GM18951 (cell line): ENCODE data around the gene SLC24A1.

ENCODE experiments used
- POLR2A ChIP-seq: IDR thresholded peaks from 4 replicates; pipeline ENCODE4 v1.6.1; 2011; ENCODE audit warnings: mild to moderate bottlenecking; ENCODE audit not compliant: insufficient read length, insufficient read depth; ENCODE audit errors: extremely low read depth
- in situ Hi-C: fragments of 300-500 bp; cut with MboI; formaldehyde crosslinking; loops from one replicate; pipeline ENCODE4 v1.12.0; 2022; ENCODE audit warnings: low sequenced_read_pairs, mixed read lengths, inconsistent platforms; ENCODE audit not compliant: unreplicated experiment

The SLC24A1 gene

DNA sequence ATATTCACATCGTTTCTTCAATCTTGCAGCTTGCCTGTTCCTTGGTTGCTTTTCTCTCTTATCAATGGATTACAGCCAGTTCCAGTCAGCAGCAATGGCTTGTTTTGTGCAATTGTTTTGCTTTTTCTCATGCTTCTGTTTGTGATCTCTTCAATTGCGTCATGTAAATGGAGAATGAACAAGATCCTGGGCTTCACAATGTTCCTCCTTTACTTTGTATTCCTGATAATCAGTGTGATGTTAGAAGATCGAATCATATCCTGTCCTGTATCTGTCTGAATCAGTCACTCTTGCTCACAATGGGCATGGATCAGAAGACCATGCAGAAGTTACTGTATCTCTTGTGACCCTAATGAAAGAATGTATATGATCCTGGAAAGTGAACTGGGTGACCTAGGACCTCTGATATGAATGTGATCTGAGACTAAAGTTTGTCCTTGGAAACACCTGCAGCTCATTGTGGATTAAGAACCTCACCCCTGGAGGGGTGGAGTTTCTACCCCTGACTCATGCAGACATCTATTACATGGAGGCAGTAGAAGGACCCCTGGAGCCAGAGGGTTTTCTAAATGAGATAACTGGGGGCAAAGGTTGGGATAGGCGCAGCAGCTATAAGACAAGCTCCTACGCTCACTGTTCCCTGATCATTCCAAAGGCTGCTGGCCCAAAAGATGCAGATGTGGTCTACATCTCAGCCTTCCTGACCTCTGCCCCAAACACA lies 32.2 kb downstream of the SLC24A1 start:
- no peak for TF ChIP-seq POLR2A
- in situ Hi-C loops: no loop called here

DNA sequence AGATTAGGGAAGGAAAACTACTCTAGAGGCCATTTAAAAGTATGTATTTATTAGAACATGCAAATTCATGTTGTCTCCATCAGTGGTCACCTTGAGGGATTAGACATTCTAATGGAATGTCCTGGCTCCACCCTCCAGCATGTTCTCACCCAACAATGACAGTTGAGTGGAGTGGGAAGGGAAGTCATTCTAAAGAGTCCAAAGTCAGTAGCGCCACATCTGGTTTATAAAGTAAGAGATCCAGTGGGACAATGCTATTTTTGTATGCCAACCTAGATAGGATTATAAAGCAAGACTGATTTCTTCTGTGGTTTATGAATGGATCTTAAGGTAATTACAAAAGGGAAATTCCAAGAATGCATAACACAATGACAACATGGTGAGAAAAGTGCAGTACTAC lies 33.3 kb downstream of the SLC24A1 start:
- no peak for TF ChIP-seq POLR2A

DNA sequence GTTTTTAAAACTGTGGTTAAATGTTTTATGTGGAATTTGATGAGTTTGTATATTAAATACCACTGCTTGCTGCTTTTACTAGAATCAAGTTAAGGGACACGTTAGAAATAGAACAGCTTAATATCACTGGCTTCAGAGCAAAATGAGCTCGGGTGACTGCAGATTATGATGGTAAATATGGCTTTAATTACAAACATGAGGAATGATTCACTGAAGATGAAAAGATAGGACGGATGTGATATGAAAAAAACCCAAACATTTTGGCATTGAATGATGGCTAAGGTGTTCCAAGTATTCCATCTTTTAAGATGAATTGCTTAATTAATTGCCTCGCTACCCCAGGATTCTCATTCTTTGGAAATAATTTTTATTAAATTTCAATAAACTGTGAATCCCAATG lies 33.7 kb downstream of the SLC24A1 start:
- in situ Hi-C loops: no loop called here

More for the DNA sequence above, 33.3 kb downstream of the SLC24A1 start:
- in situ Hi-C loops: no loop called here

DNA sequence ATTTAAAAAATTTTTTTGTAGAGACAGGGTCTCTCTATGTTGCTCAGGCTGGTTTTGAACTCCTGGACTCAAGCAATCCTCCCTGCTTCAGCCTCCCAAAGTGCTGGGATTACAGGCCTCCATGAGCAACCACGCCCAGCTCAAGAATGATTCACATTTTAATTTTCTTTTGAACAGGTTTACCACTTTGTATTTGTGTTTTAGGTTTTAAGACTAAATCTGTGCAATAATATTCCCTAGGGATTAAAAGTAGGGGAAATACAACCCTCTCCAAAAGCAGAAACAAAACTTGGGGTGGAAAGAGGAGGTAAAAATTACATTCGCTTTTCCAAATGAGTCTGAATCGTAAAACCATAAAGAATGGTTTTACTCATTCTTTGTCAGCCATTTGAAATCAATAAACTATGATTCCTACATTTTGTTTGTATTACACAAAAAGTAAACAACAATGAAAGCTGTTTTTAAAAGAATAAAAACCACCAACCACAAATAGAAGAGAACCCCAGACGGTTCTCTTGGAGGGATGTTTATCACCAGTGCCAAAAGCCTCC lies 37.8 kb downstream of the SLC24A1 start:
- no peak for TF ChIP-seq POLR2A
- in situ Hi-C loops: no loop called here

More for the DNA sequence above, 33.7 kb downstream of the SLC24A1 start:
- TF ChIP-seq POLR2A: no peak

DNA sequence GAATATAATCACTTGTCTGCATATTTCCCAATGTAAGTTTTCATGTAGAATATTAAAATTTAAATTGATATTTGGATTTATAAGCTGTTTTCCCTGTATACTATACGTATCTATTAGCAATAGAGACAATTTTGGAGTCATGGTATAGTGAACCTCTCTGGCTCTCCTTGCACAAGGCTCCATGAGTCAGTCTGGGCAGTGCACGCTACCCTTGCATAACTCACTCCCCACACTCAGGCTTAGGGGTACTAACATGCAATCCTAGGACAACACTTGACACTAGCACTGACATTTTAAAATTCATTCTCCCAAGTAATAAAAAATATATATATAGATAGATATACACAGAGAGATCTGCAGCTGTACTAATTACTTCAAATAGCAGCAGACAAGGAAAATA lies 39.2 kb downstream of the SLC24A1 start:
- no peak for TF ChIP-seq POLR2A
- in situ Hi-C loops: no loop called here

DNA sequence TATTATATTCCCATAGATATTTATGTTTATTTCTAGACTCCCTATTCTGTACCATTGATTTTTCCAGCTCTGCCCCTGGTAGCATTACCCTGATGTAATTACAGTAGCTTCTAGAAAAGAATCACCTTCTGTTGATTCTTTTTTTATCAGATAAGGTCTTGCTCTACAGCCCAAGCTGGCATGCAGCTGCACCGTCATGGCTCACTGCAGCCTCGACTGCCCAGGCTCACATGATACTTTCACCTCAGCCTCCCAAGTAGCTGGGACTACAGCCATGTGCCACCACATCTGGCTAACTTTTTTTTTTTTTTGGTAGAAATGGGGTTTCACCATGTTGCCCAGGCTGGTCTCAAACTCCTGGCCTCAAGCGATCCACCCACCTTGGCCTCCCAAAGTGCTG lies 41.8 kb downstream of the SLC24A1 start:
- in situ Hi-C loops: no loop called here
- TF ChIP-seq POLR2A: no peak

DNA sequence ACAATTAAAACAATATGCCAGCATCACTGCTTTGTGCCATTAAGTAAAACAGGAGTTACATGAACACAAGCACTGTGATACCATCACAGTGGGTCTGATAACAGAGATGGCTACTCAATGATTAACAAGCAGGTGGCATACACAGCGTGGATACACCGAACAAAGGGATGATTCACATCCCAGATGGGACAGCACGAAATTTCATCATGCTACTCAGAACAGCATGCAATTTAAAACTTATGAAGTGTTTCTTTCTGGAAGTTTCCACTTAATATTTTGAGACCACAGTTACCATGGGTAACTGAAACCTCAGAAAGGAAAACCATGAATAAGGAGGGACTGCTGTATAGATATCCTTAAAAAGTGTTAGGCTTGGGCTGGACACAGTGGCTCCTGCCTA lies 44.5 kb downstream of the SLC24A1 start:
- in situ Hi-C loops: no loop called here
- no peak for TF ChIP-seq POLR2A

DNA sequence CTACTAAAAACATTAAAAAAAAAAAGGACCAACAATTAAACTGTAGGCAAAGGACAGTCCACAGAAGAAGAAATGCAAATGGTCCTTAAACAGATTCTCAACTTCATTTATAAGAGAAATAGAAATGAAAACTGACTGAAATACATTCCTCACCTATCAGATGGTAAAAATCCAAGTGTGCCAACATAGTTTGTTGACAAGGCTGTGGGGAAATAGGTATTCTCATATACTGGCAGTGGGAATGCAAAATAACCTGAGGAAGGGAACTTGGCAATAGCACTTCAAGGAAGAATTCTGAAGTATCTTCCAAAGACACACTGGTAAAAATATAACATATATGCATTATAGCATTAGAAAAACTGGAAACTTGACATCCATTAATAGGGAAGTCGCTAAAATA lies 53.8 kb downstream of the SLC24A1 start:
- in situ Hi-C loops: no loop called here
- no peak for TF ChIP-seq POLR2A

DNA sequence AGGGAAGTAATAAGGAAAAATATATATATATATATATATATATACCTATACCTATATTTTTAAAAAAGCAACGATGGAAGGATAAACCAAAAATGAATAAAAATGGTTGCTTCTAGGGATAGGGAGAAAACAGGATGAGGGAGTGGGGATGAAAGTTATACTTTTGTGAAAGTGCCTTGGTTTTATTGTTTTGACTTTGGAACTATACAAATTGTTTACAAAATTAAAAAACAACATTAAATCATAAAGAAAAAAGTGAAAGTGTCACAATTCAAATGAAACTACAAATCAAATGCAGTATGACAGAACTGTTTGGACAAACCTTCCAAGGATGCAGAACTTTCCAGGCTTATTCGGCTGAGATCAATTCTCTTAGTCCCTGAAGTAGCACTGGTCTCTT lies 54.4 kb downstream of the SLC24A1 start:
- TF ChIP-seq POLR2A: no peak
- in situ Hi-C loops: no loop called here

DNA sequence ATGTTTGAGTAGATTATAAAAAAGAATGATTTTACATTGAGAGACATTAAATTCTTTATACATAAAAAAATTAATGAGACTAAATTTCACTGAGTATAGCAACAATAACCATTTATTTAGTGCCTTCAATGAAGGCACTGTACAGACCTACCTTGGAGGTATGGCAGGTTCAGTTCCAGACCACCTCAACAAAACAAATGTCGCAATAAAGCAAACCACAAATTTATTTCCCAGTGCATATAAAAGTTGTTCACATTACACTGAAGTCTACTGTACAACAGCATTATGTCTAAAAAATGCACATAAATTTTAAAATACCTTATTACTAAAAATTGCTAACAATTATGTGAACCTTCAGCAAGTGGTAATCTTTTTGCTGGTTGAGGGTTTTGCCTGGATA lies 58.8 kb downstream of the SLC24A1 start:
- in situ Hi-C loops: no loop called here
- no peak for TF ChIP-seq POLR2A

DNA sequence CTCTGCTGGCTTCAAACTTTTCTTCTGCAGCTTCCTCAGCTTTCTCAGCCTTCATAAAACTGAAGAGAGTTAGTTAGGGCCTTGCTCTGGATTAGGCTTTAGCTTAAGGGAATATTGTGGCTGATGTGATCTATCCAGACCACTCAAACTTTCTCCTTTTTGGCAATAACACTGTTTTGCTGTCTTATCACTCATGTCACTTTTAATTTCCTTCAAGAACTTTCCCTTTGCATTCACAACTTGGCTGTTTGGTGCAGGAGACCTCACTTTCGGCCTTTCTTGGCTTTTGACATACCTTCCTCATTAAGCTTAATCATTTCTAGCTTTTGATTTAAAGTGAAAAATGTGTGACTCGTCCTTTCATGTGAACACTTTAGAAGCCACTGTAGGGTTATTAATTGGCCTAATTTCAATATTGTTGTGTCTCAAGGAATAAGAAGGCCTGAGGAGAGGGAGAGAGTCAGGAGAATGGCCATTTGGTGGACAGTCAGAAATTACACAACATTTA lies 60.7 kb downstream of the SLC24A1 start:
- no peak for TF ChIP-seq POLR2A
- in situ Hi-C loops: no loop called here

DNA sequence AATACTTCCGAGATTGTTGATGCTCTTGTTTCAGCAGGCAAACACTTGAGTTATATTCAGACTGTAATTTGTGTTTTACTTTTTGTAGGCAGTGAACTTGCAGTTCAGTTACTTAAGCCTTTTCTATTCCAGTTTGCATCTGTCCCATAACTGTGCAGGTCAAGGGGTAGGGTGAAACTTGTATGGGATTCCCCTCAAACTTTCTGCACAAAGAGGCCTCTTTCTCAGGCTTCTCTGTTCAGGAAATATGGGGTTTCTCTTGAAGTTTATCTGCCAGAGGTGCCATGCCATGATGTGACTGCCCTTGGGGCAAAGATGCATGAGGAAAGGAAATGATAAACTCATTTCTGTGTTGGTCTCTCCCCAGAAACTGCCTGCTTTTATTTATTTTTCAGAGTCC lies 66.7 kb downstream of the SLC24A1 start:
- no peak for TF ChIP-seq POLR2A
- in situ Hi-C loops: no loop called here

DNA sequence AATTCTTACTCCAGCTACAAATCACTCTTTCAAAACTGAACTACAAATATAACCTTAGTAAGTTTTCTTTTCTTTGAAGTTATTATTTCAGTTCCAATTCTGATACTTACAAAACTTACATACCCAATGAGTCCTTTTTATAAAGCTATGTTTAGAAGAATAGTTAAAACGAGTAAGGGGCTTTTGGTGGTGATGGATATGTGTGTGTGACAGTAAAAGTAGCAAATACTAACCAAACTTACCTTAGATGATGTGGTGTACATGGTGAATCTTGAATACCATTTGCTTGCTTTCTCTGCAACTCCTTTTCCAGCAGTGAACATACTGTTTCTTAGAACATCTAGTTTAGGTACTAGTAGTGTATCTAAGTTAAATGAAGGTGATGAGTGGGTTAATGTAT lies 68.4 kb downstream of the SLC24A1 start:
- TF ChIP-seq POLR2A: no peak
- in situ Hi-C loops: no loop called here

DNA sequence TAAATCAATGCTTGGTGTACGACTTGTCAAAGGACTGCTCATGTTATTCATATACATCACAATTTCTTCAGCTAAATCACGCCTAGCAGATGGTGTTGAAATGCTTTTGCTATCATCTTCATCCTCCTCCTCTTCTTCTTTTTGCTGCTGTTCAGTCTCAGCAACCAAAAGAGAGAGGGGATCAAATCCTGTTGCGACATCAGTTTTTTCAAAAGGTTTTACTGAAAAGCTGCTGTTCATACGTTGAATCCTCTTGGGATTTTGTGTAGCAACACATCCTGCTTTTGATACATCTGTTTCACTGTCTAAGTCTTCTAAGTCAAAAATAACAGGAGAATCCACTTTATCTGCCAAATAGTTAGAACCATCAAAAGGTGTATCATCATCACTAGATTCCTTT lies 69.0 kb downstream of the SLC24A1 start:
- in situ Hi-C loops: no loop called here
- TF ChIP-seq POLR2A: no peak
